ENCODE results near the gene PRDM12.

PRDM12 gene

GRCh38 chr9:130664251-130665028 lies at the start of gene PRDM12:
Gene PRDM12, plus strand, starts transcription at chr9:130664594. Its CDS starts 60 bp downstream, at chr9:130664654.
- DNase-seq, result no peak

- no peak for DNase-seq
Measured at GRCh38 chr9:130616451-130616850, 47.9 kb upstream of the PRDM12 start.

DNA sequence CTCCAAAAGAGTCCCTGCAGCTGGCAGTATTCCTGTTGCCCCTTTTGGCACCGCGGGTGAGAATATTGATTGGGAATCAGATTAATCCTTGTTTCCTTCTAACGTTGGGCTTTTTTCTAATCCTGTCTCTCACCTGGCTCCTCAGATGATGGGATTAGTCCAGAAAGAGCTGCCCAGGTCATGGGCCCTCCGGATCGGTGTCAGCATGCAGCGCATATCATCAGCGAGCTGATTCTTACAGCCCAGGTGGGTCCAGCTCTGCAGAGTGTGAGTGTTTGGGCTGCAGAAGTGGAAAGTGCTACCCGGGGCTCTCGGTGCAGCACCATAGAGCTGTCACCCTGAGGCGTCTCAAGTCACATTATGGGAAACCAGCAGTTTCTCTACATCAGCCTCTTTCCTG lies 40.9 kb upstream of the PRDM12 start:
- DNase-seq, result no peak

DNA sequence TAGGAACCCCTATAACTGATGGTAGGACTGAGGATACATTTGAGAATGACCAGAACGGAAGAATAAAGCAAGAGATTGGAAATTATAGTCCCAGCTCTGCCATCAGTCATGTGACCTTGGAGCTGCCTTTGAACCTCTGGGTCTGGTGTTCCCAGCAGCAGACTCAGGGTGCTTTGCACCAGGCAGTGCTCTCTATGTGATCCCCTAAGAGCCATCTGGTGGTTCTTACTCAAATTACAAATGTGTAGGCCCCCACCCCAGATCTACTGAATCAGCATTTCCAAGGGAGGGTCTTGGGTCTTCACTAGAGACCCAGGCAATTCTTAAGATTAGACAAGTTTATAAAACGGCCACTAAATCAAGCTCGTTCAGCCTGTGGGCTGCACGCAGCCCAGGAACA lies 40.2 kb upstream of the PRDM12 start:
- DNase-seq, result no peak

- no peak for DNase-seq
Measured at GRCh38 chr9:130626249-130626996, 38.0 kb upstream of the PRDM12 start.

GRCh38 chr9:130627051-130627450 lies 37.3 kb upstream of the PRDM12 start:
- DNase-seq, result no peak

DNA sequence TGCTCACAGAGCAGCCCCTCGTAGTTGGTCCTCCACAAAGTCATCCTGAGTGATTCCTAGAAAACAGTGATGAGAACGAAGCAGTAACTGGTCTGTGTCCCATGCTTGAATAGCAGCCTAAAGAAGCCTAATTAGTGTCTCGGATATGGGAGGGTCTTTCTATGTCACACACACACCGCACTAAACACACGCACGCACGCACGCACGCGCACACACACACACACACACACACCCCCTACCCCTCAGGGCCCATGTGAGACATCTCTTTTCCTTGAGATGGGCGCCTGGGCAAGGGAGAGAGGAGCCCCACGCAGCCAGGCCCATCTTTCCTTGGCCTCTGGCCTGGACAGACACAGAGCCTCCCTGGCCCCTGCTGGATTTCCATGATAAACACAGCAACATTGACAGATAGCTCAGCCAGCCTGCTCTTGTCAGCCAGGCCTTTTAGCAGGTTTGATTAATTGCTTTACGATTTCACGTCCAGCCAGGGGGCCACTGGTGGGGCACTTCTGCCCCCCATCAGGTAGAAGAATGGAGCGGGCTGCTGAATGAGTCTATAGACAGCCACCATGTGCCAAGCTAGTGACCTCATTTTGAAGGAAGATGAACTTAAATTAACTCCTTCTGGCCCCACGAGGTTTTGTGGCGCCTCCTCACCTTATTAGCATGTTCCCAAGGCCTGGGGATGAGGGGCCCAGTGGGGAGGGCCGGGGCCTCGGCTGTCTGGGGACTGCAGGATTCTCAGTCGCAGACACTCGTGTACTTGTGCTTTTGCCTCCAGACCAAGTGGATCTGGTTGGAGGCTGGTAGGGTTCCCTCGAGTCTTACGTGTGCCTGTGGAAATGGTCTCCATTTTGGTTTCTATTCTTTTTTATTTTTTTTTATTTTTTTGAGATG lies 36.2 kb upstream of the PRDM12 start:
- DNase-seq, result no peak

DNA sequence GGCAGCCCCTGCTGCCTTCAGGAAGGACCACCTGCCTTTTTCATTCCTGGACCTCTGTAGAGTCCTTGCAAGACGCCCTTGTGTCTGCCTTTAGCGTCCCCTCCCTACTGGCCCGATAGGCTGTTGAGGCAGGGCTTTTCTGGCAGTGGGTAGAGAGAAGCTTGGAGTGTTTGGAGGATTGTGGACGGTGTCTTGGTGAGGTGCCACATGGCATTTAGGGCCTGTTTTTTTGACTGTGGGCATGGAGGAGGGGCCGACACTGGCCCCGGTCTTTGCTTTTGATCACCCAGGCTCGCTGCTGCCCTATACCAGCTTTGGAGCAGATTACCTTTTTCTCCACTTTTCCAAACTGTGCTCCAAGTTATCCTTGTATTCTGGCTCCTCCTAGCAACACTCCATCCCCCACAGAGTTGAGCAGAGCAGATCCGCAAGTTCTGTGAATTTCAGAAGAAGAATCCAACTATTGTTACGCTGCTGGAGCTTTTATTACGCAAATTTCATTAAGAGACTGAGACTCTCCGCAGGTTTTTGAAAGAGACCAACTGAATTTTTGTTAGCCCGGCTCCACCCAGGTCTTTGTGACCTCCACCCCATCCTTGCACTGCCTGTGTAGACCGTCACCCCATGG lies 34.8 kb upstream of the PRDM12 start:
- DNase-seq, result no peak

DNA sequence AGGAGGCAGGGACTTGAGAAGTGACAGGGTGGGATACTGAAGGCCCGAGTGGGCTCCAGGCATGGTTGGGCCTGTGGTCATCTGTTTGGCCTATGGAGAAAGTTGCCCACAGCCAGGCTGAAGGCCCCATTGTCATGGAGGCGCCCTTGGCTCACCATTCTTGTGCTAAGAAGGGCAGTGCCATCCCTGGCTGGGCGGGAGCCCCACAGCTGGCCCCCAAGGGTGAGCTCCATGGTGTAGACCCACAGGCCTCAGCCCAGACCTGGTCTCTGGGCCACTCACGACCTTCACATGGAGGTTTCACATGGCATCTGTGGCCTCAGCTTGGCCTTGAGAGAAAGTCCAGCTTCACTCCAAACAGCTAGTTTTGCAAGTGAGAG lies 34.3 kb upstream of the PRDM12 start:
- DNase-seq, result no peak

DNA sequence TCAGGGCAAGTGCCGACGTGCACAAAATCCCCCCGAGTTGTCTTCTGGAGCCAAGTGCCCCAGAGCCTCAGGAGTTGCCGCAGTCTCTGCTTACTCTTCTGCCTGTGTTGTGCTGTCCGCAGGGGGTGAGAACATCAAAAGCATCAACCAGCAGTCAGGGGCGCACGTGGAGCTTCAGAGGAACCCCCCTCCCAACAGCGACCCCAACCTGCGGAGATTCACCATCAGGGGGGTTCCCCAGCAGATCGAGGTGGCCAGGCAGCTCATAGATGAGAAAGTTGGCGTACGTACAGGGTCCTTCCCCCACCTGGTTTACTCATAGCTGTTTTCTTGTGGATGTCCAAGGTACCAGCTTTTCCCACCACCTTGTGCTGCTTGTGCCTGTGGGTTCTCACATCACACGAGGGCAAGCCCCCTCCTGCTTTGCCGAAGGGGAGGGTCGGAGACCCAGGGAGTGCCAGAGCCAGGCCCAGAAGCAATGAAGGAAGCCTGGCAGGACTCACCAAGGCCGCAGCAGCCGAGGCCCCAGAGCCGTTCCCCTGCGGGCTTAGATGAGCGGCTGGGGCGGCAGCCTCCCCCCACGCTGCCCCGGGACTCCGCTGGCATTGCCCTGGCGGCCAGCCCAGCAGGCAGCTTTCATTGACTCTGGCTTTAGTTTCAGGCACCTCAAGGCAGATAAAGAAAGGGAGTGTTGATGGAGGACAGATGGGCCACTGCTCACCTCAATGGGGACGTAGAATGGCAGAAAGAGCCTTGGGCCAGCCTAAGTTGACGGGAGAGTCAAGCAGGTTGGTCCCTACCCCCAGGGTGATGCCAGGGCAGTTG lies 33.7 kb upstream of the PRDM12 start:
- DNase-seq, result no peak

DNA sequence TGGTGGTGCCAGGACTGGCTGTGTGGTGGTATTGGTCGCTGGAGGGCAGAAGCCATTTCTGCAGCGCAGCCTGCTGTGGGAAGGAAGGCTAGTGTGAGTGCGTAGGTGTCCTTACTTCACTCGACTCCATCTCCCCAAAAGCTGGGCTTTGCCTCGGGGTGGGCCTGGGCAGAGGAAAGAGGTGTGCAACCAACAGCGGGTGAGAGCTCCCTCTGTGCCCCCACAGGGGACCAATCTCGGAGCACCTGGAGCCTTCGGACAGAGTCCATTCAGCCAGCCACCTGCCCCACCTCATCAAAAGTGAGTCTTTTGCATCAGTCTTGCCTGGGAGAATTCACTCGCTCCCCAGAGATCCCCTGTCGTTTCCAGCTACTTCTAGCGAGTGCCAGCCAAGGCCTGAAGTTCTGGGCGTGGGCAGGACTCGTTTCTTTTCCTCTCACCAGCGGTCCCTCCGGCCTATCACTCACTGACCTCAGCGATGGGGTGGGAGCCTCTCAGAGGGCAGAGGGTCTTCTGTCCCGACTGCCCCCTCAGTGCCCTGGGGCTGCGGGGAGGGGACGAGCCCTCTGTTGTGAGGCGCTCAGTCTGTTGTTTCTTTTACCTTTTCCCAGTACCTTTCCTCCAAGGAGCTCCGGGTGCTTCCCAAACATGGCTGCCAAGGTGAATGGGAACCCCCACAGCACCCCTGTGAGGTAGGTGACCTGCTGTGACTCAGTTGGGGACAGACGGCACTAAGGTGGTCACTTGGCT lies 32.9 kb upstream of the PRDM12 start:
- DNase-seq, result no peak

DNA sequence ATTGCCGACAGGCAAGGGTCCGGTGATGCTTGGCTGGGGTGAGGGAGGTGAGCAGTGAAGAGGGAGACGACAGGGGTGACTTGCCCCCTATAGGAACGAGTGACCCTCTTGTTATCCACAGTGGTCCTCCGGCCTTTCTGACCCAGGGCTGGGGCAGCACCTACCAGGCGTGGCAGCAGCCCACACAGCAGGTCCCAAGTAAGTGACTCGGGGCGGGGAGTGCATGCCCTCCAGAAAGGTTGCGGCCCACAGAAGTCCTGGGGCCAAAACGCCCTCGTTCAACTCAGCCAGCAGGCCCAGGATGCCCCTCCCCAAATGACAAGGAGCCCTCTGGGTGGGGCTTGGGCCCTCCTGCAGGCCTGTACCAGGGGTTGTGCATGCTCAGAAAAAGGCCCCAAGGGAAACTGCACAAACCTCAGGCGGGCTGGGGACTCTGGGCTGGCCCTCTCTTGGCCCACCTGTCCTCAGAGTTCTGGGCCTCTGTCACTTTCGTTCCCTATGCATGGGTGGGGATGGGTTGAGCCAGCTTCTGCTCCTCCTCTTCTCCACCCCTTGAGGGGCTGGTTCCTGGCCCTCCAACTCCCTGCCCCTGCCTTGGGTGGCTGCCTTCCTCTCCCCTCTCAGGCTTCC lies 32.2 kb upstream of the PRDM12 start:
- DNase-seq, result no peak

DNA sequence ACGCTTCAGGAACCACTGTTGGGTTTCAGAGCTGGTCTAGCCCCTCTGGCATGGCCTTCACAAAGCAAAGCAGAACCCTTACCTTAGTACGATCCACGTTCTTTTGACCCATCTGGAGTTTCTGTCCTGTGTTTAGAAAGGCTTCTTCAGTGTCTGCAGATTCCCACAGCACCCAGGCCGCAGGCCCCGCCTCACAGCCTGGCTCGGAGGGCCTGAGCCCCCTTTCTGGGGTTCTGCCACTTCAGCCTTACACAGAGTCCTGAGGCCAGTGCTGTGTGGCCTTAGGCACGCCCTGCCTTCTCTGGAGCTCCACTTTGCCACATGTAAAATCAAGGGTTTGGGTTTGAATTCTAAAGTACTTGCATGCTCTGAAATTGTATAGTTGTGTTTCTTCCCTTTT lies 31.6 kb upstream of the PRDM12 start:
- no peak for DNase-seq

GRCh38 chr9:130633336-130634190 lies 30.8 kb upstream of the PRDM12 start:
- no peak for DNase-seq

DNA sequence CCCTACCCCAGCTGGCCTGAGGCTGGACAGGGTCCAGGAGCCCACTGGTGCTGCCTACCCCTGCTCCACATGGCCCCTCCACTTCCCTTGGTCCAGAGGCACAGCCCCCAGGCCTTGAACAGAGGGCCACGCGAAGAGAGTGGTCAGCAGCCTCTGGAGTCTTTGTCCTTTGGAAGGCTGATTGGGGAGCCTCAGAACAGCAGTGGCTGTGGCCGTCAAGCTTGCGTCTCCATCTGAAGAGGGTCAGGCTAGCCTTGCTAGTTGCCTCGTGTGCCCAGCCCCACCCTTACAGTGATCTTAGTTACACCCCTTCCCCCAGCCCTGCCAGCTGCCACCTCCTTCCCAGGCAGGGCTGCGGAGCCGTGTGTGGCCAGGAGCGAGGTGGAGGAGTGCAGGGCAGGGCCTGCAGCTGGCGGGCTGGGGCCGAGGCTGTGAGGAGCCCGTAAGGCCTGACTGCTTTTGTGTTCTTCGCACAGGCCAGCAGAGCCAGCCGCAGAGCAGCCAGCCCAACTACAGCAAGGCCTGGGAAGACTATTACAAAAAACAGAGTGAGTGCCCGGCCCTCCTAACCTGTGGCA lies 30.1 kb upstream of the PRDM12 start:
- DNase-seq, result no peak

- no peak for DNase-seq
Measured at GRCh38 chr9:130634801-130635200, 29.6 kb upstream of the PRDM12 start.

- DNase-seq, result no peak
Measured at GRCh38 chr9:130635306-130635705, 29.1 kb upstream of the PRDM12 start.

- DNase-seq, result no peak
Measured at GRCh38 chr9:130635721-130636647, 28.4 kb upstream of the PRDM12 start.

Data from activated naive CD4-positive, alpha-beta T cell treated with Interleukin-2 at 50 U/mL for 16 hours (primary cell).